ENCODE data around the gene PTRH2.
"Not testable (repeated sequence)": the region's sequence is repeated elsewhere in the genome, so short reads cannot be mapped to it uniquely, and the experiment has no call there.

The PTRH2 gene

DNA sequence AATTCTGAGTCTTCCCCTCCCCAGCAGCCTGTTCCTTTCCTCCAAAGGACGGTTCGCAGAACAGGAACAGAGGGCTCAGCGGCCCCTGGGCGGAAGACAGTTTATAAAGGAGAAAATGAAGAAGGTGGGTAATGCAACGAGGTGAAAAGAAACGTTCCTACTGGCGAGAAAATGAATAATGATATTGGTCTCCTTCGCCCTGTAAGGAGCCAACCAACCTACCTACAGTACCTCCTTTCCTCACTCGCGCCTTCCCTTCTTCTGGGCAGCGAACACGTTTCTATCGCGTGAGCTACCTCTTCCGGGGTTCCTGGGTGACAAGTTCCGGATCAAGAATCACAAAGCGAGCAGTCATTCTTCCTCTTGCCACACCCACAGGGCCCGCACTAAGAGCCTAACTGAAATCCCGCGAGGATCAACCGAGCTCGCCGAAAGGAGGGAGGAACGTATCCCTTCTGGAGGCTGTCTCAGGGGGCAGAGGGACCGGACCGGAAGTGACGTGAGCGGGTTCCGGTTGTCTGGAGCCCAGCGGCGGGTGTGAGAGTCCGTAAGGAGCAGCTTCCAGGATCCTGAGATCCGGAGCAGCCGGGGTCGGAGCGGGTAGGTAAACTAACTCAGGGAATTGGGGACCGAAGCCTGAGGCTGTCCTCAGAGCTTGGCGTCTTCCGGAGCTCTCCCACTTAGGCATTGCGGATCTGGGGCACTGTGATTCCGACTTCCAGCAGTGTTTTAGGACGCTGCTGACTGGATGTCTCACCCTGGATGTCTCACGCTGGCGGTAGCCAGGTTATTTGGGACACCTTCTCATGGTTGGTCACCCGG is at the start of gene PTRH2, which contains the start of gene VMP1:
PTRH2 (minus strand) TSS at position 282 of the 822 bp plus-strand sequence. CDS start 9,452 bp downstream, outside the sequence.
VMP1 (plus strand) TSS at position 506 of the 822 bp plus-strand sequence. CDS start 23,793 bp downstream, outside the sequence.
- DNase-seq (ENCODE audit: low read depth): peak; percentile 90

DNA sequence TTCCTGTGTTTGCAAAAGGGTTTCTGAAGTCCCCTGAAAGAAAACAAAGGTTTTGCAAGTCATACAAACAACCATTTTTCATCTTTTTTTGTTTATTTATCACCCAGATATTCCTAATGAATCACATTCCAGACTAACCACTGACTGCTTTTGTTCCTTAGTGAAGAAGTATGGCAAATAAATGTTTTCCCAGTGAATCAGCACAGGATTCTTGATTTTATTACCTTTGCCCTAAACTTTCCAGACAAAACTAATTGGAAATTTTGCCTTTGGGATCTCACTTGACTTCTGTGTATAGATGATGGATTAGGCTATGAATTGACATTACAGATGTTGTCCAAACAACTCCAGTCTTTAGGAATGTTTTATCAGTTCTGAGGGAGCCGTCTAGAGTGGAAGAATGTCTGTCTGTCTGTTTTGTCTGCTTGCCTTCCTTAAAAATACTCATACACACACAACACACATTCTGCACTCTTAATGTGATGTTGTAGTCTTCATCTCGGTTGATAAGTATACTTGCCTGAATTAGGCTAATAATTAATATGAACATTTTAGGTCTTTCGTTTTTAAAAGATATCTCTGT is 49.1 kb upstream of the PTRH2 start:
- DNase-seq (ENCODE audit: low read depth): no peak

DNA sequence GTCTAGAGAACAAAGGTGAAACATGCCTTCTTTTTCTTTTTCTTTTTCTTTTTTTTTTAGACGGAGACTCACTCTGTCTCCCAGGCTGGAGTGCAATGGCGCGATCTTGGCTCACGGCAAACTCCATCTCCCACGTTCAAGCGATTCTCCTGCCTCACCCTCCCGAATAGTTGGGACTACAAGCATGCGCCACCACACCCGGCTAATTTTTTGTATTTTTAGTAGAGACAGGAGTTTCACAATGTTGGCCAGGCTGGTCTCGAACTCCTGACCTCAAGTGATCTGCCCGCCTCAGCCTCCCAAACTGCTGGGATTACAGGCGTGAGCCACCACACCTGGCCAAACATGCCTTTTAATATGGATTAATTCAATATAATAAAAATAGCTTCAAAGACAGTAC is 47.8 kb upstream of the PTRH2 start:
- not testable (repeated sequence) for DNase-seq (ENCODE audit: low read depth)

DNA sequence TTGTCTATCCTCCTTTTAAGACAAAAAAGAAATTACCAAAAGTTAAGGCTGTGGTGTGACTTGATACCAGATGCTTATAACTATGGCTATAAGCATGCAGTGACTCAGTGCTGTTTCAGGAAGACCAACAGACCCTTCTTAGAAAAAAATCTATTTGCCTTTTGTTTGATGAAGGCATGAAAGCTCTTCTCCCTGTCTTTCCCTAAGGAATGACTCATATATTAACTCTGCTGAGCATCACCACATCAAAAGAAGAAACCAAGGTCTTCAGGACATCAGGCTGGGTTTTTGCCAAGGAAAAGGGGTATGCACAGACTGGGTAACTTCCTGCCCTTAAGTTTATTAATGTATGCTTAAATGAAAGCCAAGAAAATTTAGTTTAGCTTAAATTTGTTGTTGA is 47.3 kb upstream of the PTRH2 start:
- peak; percentile 9 for DNase-seq (ENCODE audit: low read depth)

DNA sequence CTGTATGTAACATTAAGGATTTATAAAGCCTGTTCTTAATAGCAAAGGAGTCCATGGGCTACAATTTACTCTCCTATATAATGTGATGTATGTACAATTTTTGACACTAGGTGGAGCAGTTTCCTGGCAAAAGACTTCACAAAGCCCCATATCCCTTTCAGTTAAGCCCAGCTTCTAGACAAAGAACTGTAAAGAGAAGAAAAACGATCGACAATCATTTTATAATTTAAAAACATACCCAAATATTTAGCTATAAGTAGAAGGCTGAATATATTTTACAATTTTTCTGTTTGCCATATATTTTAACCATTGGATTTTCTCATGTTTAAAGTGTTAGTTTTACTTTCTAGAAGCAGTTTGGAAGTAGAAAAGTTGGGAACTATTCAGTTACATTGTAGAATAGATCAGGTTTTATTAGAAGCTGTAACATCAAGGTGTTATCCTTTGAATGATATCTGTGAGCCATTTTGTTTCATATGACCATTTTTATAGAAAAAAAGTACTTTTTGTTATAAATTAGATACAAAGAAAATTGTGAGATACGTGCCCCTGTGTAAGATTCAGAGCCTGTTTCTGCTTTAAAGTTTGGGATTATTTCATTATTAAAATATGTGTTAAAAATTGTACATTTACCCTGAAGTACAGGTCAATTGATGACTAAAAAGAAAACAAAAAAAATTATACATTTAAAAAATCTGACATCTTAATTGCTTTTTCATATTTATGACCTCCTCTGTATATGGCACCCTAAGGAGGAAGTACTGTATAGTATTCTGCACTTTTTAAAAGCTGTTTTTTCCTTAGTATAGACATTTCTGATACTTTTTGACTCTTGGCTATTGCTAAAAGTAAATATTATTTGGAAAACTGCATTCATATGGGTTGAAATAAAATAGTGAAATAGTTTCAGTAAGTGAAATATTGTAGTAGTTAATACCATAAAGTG is 46.6 kb upstream of the PTRH2 start:
- no peak for DNase-seq (ENCODE audit: low read depth)

DNA sequence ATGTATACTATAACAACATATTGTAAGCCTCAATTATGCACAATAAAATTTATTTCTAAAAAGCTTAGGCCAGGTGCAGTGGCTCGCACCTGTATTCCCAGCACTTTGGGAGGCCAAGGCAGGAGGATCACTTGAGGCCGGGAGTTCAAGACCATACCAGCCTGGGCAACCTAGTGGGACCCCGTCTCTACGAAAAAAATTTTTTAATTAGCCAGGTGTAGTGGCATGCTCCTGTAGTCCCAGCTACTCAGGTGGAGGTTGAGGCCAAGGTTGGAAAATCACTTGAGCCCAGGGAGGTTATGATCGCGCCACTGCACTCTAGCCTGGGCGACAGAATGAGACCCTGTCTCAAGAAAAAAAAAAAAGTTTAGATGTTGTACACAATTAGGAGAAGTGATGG is 45.7 kb upstream of the PTRH2 start:
- no peak for DNase-seq (ENCODE audit: low read depth)

DNA sequence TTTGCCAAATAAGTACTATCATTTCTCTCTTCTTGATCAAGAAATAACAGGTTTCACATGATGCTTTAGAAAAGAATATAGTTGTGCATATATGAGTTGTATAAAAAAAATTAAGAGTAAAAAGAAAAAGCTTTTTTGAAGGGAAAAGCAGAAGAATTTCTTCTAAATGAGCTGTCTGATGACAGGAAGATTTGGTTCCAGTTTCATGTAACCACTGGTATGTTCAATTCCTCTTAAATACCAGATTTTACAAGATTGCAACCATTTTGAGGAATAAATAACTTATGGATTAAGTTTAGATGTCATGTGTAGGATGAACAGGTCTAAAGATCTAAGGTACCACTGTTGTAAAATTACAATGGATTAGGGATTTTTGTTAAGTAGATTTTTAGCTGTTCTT is 45.2 kb upstream of the PTRH2 start:
- no peak for DNase-seq (ENCODE audit: low read depth)

DNA sequence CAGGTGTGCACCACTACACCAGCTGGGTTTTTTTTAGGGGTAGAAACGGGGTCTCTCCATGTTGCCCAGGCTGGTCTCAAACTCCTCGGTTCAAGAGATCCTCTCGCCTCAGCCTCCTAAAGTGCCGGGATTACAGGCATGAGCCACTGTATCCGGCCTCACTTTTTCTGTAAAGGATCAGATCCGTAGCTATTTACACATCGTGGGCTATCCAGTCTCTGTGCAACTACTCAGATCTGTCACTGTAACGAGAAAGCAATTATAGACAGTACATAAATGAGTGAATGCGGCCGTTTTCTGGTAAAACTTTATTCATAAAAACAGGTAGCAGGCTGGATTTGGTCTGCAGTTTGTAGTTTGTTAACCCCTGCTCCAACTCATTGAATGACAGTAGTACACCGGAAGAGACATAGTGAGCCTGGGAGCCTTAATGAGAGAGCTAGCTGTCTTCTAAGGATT is 44.8 kb upstream of the PTRH2 start:
- DNase-seq (ENCODE audit: low read depth): no peak

DNA sequence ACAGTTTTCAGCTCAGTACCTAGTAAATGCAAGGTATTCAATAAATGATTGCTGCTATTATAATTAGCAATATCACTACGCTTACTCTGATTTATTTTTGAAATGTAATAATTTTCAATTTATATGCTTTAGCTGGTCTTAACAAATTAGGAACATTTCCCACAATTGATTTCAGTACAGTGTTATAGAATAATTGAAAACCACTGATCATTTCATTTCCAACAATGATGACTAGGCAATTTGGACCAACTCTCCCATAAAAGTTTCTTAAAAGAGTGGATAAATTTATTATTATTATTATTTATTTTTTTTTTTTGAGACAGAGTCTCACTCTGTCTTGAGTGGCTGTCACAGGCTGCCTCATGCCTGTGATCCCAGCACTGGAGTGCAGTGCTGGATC is 41.4 kb upstream of the PTRH2 start:
- no peak for DNase-seq (ENCODE audit: low read depth)

DNA sequence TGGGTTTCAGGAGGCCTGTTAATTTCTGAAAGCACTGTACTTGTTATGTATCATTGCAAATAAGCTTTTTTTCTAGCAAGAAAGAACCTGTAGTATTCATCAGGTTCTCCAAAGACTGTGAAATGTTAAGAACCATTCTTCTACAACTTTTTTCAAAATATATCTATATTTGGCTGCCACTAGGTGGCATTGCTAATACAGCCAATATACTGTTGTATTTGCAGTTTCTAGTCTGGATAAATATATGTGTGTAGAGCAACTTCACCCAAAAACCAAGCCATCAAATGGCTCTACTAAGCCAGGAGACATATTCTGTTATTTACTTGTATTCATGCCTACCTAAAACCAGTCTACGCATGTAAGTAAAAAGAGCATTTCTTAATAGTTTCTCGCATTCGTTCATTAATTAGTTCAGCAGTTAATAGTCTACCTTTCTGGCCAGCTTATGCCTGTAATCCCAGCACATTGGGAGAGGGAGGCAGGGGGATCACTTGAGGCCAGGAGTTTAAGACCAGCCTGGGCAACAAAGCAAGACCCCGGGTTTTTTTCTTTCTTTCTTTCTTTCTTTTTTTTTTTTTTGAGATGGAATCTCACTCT is 39.7 kb upstream of the PTRH2 start:
- no peak for DNase-seq (ENCODE audit: low read depth)

DNA sequence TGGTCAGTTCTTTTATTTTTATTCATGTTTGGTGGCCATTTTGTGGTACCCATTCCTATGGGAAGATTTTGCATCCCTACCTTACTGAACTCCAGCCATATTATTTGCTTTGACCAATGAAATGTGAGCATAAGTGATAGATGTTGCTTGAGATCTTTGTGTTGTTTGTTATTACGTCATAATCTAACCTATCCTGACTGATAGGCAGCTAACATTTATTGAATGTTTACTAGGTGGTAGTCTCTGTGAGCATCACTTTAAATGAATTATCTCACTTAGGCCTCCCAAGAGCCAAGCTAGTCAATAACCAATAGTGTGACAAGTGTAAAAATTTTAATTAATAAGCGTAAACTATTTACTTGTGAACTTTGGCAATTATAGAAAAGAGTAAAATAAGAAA is 37.8 kb upstream of the PTRH2 start:
- no peak for DNase-seq (ENCODE audit: low read depth)

DNA sequence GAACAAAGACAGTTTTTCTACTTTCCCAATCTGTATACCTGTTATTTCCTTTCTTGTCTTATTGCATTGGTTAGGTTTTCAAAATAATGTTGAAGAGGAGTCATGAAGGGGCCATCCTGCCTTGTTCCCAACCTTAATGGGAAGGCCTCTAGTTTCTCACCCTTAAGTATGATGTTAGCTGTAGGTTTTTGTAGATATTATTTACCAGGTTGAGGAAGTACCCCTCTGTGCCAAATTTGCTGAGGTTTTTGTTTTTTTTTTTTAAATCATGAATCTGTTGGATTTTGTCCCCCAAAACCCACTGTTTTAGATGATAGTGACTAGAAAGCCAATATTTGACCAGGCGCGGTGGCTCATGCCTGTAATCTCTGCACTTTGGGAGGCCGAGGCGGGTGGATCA is 36.6 kb upstream of the PTRH2 start:
- no peak for DNase-seq (ENCODE audit: low read depth)

DNA sequence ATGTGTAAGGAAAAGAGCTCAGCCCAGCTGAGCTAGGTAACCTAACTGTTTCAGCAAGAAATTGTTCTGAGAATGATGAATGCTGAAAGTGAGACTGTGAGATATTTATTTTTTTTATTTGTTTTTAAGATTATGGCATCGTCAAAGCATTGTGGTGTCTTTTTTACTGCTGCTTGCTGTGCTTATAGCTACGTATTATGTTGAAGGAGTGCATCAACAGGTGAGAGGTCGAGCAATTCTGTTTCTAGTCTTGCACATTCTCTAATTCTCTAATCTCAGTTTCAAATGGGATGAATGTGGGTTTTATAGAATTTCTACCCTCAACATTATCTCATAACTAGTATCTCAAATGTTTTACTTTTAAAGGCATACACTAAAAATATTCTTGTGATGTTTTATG is 30.1 kb upstream of the PTRH2 start:
- no peak for DNase-seq (ENCODE audit: low read depth)

DNA sequence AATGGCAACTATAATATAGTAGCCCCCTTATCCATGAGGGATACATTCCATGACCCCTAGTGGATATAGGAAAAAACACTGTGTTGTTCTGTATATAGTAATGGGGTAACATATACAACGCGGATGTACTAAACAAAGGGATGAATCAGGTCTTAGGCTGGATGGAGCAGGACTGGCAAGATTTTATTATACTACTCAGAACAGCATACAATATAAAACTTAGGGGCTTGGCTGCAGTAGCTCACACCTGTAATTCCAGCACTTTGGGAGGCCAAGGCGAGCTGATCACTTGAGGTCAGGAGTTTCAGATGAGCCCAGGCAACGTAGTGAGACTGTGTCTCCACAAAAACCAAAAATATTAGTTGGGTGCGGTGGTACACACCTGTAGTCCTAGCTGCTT is 27.0 kb upstream of the PTRH2 start:
- DNase-seq (ENCODE audit: low read depth): no peak

DNA sequence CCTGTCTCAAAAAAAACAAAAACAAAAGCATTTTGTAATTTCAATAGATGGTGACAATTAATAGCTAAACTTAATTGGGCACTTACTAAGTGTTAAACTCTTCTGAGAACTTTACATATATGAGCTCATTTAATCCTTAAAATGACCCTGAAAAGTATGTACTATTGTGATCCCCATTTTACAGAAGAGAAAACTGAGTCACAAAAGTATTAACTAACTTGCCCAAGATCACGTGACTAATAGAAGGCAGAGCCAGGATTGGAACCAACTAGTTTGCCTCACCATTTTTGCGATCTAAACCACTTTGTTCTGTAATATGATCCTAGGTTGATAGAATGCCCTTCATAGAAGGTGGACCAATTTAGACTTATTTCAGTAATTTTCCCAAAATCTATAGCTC is 26.5 kb upstream of the PTRH2 start:
- no peak for DNase-seq (ENCODE audit: low read depth)

DNA sequence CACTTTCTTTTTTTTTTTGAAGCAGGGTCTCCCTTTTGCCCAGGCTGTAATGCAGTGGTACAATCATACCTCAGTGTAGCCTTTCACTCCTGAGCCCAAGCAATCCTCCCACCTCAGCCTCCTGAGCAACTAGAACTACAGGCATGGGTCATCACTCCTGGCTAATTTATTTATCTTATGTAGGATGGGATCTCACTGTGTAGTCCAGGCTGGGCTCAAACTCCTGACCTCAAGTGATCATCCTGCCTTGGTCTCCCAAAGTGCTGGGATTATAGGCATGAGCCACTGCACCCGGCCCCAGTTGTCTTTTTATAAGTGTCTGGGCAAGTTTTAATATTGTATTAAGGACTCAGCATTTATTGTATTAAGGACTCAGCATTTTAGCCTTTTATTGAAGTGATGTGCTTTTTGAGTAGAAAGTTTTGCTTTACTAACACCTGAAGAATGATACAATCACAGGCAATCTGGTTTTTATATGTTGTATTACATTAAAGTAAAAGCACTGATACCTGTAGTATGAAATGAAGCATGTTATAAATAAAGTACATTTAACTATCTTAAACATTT is 23.1 kb upstream of the PTRH2 start:
- no peak for DNase-seq (ENCODE audit: low read depth)

DNA sequence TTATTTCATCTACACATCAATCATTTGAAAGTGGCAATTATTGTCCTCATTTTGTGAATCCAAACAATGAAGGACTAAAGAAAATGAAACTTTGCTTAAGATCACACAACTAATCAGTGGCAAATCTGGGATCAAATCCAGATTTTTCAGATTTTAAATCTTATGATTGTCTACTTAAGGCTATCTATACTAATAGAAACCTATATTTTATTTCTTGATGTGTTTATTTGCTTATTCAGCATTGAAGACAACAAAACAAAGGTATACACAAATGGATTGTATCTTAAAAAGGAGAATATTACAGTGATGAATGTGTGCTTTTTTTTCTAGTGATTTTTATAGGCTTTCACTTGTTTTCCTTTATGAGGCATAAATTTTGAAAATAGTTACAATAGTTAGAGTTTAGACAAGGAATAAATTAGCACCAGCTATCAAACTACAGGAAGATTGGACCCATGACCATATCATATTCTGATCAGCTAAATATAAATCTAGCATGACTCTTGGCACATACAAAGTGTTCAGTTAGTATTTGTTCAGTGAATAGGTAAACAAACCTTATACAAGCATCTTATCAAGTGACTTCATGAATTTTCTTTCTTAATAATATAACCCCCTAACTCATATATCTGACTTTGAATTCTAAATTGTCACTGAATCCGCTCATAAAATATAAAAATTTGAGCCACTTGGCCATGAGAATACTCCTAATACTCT is 20.7 kb upstream of the PTRH2 start:
- no peak for DNase-seq (ENCODE audit: low read depth)

DNA sequence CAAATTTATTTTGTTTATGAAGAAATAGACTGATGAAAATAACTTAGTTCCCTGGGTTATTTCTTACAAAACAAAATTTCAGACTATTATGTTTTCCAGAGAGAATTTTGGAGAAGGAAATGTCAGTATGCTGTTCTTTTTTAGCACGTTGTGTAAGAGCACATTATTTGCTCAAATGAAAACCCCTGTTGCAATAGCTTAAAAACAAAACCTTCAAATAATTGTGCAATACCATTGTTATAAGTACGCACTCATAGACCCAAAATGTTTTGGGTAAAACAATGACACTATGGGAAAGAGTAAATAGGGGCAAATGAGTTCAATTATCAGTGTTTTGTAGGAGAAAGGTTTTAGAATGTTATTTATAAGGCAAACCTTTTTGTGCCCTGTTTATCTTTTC is 18.5 kb upstream of the PTRH2 start:
- DNase-seq (ENCODE audit: low read depth): no peak

DNA sequence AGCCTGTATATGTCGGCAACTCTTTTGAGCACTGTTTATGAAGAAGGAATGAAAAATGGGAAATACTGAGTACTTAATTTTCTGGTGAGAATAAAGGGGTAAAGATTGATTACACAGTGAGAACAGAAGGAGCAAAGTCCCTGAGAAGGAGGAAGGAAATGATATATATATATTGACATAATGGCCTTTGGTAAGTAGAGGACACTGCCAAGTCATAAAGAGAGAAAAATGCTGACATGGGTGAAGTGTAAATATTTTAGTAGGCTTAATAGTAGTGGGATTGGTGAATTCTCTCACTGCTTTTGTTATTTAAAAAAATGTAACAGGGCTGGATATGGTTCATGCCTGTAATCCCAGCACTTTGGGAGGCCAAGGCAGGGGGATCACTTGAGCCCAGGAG is 16.4 kb upstream of the PTRH2 start:
- DNase-seq (ENCODE audit: low read depth): no peak

DNA sequence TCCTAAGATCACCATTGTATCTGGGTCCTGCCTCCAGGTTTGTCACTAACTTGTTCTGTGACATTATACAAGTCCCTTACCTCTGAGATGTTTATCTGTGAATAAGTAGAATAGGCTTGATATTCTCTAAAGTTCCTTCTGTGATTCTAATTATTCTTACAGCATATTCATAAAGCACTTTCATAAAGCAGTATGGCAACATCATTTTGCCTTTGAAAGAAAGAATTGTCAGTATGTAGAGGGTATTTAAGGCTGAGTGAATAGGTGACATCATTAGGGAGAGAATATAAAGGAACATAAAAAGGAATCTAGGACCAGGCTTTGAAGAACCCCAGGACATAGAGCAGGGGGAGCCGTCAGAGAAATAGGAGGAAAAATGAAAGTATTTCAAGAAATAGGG is 15.8 kb upstream of the PTRH2 start:
- no peak for DNase-seq (ENCODE audit: low read depth)

DNA sequence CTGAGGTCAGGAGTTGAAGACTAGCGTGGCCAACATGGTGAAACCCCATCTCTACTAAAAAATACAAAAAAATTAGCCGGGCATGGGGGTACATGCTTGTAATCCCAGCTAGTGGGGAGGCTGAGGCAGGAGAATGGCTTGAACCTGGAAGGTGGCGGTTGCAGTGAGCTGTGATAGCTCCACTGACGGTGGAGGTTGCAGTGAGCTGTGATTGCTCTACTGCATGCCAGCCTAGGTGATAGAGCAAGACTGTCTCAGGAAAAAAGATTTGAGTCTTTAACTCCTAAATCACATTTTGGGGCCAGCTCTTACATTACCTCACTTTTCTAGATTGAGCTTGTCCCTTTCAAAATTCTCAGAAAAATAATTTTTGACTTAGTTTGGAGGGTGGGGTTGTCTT is 15.4 kb upstream of the PTRH2 start:
- no peak for DNase-seq (ENCODE audit: low read depth)
